NCI-H2227 treated with DMSO at 0.1 percent for 48 hours (cell line): ENCODE results near the gene SNX3.

Source experiments
- DNase-seq: peaks from one replicate; lab custom pipeline; 2025; lab: John Stamatoyannopoulos, UW

Gene SNX3

GRCh38 chr6:108203189-108204112 lies 57.4 kb downstream of the SNX3 start:
- no peak for DNase-seq

- DNase-seq: no peak
Measured at GRCh38 chr6:108200631-108201030, 60.2 kb downstream of the SNX3 start.

- DNase-seq: no peak
Measured at GRCh38 chr6:108200186-108200585, 60.7 kb downstream of the SNX3 start.

- no peak for DNase-seq
Measured at GRCh38 chr6:108198761-108199498, 61.9 kb downstream of the SNX3 start.

GRCh38 chr6:108195209-108195608 lies 65.6 kb downstream of the SNX3 start:
- DNase-seq: no peak

- no peak for DNase-seq
Measured at GRCh38 chr6:108194503-108194902, 66.3 kb downstream of the SNX3 start.

GRCh38 chr6:108193835-108194234 lies 67.0 kb downstream of the SNX3 start:
- no peak for DNase-seq

- no peak for DNase-seq
Measured at GRCh38 chr6:108193131-108193530, 67.7 kb downstream of the SNX3 start.

- no peak for DNase-seq
Measured at GRCh38 chr6:108187519-108187918, 73.3 kb downstream of the SNX3 start.

GRCh38 chr6:108186226-108186625 lies 74.6 kb downstream of the SNX3 start:
- no peak for DNase-seq

GRCh38 chr6:108180776-108181175 lies 80.1 kb downstream of the SNX3 start:
- DNase-seq: no peak

GRCh38 chr6:108180266-108180665 lies 80.6 kb downstream of the SNX3 start:
- no peak for DNase-seq

- no peak for DNase-seq
Measured at GRCh38 chr6:108179741-108180140, 81.1 kb downstream of the SNX3 start.

GRCh38 chr6:108176281-108177089 lies 84.4 kb downstream of the SNX3 start:
- no peak for DNase-seq

GRCh38 chr6:108175592-108176279 lies 85.1 kb downstream of the SNX3 start:
- DNase-seq: no peak

- no peak for DNase-seq
Measured at GRCh38 chr6:108175176-108175591, 85.7 kb downstream of the SNX3 start.

- DNase-seq: no peak
Measured at GRCh38 chr6:108174371-108175175, 86.3 kb downstream of the SNX3 start.

GRCh38 chr6:108171918-108172516 lies 88.8 kb downstream of the SNX3 start:
- no peak for DNase-seq

- DNase-seq: no peak
Measured at GRCh38 chr6:108171291-108171917, 89.4 kb downstream of the SNX3 start.
